ENCODE data around the gene PCBD2. TPM values are rescaled to one million over a fixed set of nuclear protein-coding genes. Genes with fewer than 3 reads are reported as not detected.
"Not testable (repeated sequence)": the region's sequence is repeated elsewhere in the genome, so short reads cannot be mapped to it uniquely, and the experiment has no call there.

The PCBD2 gene
- total and polyA plus RNA-seq, 2 donors (not counting 1 experiment from before 2014, with no cell fraction given), result 6.1 to 15.7 TPM

DNA sequence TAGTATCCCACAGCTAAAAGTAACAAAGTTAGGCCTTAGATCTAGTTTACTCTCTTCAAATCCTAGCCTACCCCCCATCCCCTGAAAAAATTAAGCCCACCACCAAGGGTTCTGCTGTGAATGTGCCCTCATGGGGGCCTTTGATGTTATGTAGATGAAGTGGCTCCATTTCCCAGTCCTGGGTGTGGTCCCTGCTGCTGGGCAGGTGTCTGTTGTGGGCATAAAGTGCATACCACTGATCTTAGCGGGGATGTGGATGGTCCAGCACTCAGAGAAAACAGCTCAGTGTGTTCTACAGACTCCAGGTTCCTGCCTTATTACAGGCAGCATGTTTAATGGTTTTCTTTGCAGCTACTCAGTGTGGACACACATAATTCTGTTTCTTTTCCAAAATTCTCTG lies 1.9 kb downstream of the PCBD2 start:
- H3K36me3 ChIP-seq (replicated peaks in 1 of 2; ENCODE audit: control extremely low read depth in 1 of 2, control insufficient read depth in 1 of 2, extremely low read depth in 1 of 2, insufficient read depth in 2 of 2, low read length in 1 of 2), result peaks cover 1 to 17% of the 10 kb centered on the region in 2 experiments
- POLR2A ChIA-PET, result interaction anchor here (0.5 kb wide), 1 partner anchor 147 kb away, joined by 3 read pairs; no protein-coding TSS in a partner anchor
- no peak overlapping the region for H3K4me2 ChIP-seq (replicated peaks; ENCODE audit: low read depth, low read length, poor library complexity, severe bottlenecking)
- H3K27me3 ChIP-seq (replicated peaks in 1 of 4; ENCODE audit: control extremely low read depth in 1 of 4, control insufficient read depth in 3 of 4, insufficient read depth in 4 of 4, low read length in 3 of 4), result no peaks in the 10 kb centered on the region
- Mint-ChIP-seq H3K4me1 (peaks cover 28% of the 10 kb centered on the region), H3K9me3 (ENCODE audit: insufficient read depth) (no peaks in the 10 kb centered on the region), H3K27me3 (no peaks in the 10 kb centered on the region), H3K4me3 (peak overlapping the region; percentile 59), H3K27ac (peak overlapping the region; percentile 46)
- H4K20me1 ChIP-seq (ENCODE audit: control insufficient read depth, insufficient read depth, low read length, poor library complexity, severe bottlenecking), result no peaks in the 10 kb centered on the region
- DNase-seq (no peak), ATAC-seq (ENCODE audit: low read depth) (no peak)
- CTCF ChIA-PET, result interaction anchor here (0.6 to 8.4 kb wide), 11 partner anchors 10 to 321 kb away, joined by 3 to 93 read pairs (median 3); partner anchors contain the start of genes C5orf24, CAMLG, DDX46 and TXNDC15
- no peak overlapping the region for H3K9ac ChIP-seq (ENCODE audit: low read length)
- WGBS (ENCODE audit: insufficient coverage), result 89% methylated on average over 1 of the region's 1 CpG
- peak overlapping the region in 1 of 2 donors; percentile 96 for H3K27ac ChIP-seq (ENCODE audit: low read length in 2 of 2)
- peaks cover 0 to 13% (median 0%) of the 10 kb centered on the region in 3 donors for H3K9me3 ChIP-seq (ENCODE audit: control extremely low read depth in 1 of 3, control insufficient read depth in 2 of 3, insufficient read depth in 1 of 3, low read length in 2 of 3)
- H2AFZ ChIP-seq (ENCODE audit: insufficient read depth, low read depth, low read length, poor library complexity, severe bottlenecking), result no peak overlapping the region
- H3K79me2 ChIP-seq (ENCODE audit: control insufficient read depth, insufficient read depth, low read length), result peaks cover 25% of the 10 kb centered on the region
- H3K4me3 ChIP-seq (ENCODE audit: control extremely low read depth in 1 of 5, extremely low read depth in 1 of 5, insufficient read depth in 1 of 5, low read depth in 2 of 5, low read length in 4 of 5), result no peak overlapping the region
- no peak for TF ChIP-seq EZH2 (IDR thresholded peaks at IDR 0.05; ENCODE audit: borderline replicate concordance, insufficient read depth, low read depth, low read length, poor library complexity, severe bottlenecking)
- TF ChIP-seq, protein P1, sequence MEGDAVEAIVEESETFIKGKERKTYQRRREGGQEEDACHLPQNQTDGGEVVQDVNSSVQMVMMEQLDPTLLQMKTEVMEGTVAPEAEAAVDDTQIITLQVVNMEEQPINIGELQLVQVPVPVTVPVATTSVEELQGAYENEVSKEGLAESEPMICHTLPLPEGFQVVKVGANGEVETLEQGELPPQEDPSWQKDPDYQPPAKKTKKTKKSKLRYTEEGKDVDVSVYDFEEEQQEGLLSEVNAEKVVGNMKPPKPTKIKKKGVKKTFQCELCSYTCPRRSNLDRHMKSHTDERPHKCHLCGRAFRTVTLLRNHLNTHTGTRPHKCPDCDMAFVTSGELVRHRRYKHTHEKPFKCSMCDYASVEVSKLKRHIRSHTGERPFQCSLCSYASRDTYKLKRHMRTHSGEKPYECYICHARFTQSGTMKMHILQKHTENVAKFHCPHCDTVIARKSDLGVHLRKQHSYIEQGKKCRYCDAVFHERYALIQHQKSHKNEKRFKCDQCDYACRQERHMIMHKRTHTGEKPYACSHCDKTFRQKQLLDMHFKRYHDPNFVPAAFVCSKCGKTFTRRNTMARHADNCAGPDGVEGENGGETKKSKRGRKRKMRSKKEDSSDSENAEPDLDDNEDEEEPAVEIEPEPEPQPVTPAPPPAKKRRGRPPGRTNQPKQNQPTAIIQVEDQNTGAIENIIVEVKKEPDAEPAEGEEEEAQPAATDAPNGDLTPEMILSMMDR (IDR thresholded peaks at IDR 0.05), result no peak
- peaks cover 25 to 37% of the 10 kb centered on the region in 2 donors for H3K4me1 ChIP-seq (ENCODE audit: control insufficient read depth in 2 of 2, insufficient read depth in 2 of 2, low read length in 2 of 2)
- intact Hi-C loops (cut with micrococcal nuclease), result loop anchor here (5.0 to 10.0 kb wide), 2 partner anchors 145 to 382 kb away; partner anchors contain the start of gene JADE2

DNA sequence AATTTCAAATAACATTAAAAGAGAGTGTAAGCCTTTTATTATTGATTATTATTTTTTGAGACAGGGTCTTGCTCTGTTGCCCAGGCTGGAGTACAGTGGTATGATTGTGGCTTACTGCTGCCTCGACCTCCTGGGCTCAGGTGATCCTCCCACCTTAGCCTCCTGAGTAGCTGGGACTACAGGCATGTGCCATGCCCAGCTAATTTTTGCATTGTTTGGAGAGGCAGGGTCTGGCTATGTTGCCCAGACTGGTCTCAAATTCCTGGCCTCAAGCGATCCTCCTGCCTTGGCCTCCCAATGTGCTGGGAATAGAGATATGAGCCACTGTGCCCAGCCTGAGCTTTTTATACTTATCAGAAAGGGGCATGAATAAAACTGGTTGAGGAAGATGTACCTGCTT lies 5.8 kb downstream of the PCBD2 start:
- H3K4me1 ChIP-seq (ENCODE audit: control insufficient read depth in 2 of 2, insufficient read depth in 2 of 2, low read length in 2 of 2); H3K4me1 Mint-ChIP-seq; intact Hi-C loops (cut with micrococcal nuclease); POLR2A ChIA-PET; H3K4me2 ChIP-seq (replicated peaks; ENCODE audit: low read depth, low read length, poor library complexity, severe bottlenecking); H3K4me3 ChIP-seq (ENCODE audit: control extremely low read depth in 1 of 5, extremely low read depth in 1 of 5, insufficient read depth in 1 of 5, low read depth in 2 of 5, low read length in 4 of 5); H3K27ac ChIP-seq (ENCODE audit: low read length in 2 of 2); H2AFZ ChIP-seq (ENCODE audit: insufficient read depth, low read depth, low read length, poor library complexity, severe bottlenecking); H3K9ac ChIP-seq (ENCODE audit: low read length); H3K27me3 ChIP-seq (replicated peaks in 1 of 4; ENCODE audit: control extremely low read depth in 1 of 4, control insufficient read depth in 3 of 4, insufficient read depth in 4 of 4, low read length in 3 of 4); H3K4me3 Mint-ChIP-seq; H3K27me3 Mint-ChIP-seq; H3K9me3 Mint-ChIP-seq (ENCODE audit: insufficient read depth); H3K27ac Mint-ChIP-seq; DNase-seq; ATAC-seq (ENCODE audit: low read depth); H3K9me3 ChIP-seq (ENCODE audit: control extremely low read depth in 1 of 3, control insufficient read depth in 2 of 3, insufficient read depth in 1 of 3, low read length in 2 of 3); H4K20me1 ChIP-seq (ENCODE audit: control insufficient read depth, insufficient read depth, low read length, poor library complexity, severe bottlenecking): not testable (repeated sequence)
- H3K36me3 ChIP-seq (replicated peaks in 1 of 2; ENCODE audit: control extremely low read depth in 1 of 2, control insufficient read depth in 1 of 2, extremely low read depth in 1 of 2, insufficient read depth in 2 of 2, low read length in 1 of 2), result peaks cover 1 to 35% of the 10 kb centered on the region in 2 experiments
- peaks cover 44% of the 10 kb centered on the region for H3K79me2 ChIP-seq (ENCODE audit: control insufficient read depth, insufficient read depth, low read length)
- CTCF ChIA-PET, result interaction anchor here (1.4 kb wide), 1 partner anchor 65 kb away, joined by 3 read pairs; the partner anchor contains the start of gene C5orf24
- 100% methylated on average over 2 of the region's 2 CpGs for WGBS (ENCODE audit: insufficient coverage)

All from B cell (primary cell).